Measurements from ENCODE around the gene MXRA7.
"Not testable (repeated sequence)": the region's sequence is repeated elsewhere in the genome, so short reads cannot be mapped to it uniquely, and the experiment has no call there.

The MXRA7 gene

DNA sequence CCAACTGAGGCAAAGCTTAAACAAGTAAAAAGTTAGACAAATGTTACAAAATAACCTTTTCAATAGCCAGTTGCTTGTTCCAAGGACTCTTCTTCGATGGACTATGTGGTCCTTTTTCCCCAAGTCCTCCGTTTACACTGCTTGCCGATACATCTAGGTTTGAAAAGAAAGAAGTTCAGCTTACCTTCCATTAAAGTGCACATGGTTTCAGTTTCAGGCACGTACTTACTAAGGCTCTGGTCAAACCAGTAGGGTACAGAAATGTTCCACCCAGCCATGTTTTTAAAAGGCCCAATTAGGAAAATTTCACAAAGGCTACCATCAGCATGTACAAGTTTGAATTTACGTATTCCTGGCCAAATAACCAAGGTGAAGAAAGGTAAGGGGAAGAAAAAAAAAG, 24.2 kb upstream of the MXRA7 start:
- DNase-seq = no peak

DNA sequence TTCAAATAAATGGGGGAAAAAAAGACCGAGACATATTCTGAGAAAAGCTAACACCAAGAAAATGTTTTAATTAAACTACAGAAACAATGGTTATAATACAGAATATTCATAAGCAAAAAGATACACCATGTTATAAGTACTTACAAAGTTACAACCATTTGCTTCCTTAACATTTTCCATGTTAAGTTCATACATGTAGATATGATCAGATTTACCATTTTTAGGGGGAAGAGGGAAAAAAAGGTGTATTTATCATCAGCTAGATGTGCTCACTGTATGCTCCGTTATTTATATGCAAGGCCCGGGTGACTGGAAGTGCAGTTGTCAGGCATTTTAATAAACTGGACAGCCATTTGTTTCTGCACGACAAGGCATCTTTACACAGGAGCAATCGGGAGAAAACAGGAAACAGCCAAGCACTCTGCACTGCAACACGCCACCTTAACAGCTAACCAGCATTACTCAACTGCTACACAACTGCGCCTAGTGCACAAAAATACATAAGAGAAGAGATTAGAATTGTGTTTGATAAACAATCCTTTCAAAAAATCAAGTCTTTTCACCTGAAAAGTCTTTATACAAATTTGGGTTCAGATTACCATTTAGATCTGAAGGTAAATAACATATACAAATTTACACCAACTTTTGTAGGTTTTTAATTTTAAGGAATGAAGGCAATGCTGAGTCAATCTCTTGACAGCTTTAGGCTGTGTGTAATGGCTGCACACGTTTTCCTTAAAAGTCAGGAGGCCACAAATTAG, 23.5 kb upstream of the MXRA7 start:
- DNase-seq = no peak

DNA sequence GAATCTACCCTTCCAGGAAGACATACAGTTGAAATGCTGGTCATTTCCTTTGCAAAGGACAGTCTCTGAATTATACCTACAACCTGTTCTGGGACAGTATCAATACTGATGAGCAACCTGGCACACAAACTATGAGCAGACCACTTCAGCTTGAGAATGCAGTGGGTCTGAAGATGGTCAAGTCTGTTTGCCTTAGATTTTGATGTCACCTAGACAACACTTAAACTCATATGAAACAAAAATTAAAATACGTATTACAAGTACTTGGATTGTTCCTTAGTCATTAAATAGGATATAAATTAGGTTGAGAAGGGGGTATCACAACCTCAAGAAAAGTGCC, 22.8 kb upstream of the MXRA7 start:
- DNase-seq = no peak

- no peak for DNase-seq
These were observed 22.2 kb upstream of the MXRA7 start for GRCh38 chr17:76732734-76733617.

DNA sequence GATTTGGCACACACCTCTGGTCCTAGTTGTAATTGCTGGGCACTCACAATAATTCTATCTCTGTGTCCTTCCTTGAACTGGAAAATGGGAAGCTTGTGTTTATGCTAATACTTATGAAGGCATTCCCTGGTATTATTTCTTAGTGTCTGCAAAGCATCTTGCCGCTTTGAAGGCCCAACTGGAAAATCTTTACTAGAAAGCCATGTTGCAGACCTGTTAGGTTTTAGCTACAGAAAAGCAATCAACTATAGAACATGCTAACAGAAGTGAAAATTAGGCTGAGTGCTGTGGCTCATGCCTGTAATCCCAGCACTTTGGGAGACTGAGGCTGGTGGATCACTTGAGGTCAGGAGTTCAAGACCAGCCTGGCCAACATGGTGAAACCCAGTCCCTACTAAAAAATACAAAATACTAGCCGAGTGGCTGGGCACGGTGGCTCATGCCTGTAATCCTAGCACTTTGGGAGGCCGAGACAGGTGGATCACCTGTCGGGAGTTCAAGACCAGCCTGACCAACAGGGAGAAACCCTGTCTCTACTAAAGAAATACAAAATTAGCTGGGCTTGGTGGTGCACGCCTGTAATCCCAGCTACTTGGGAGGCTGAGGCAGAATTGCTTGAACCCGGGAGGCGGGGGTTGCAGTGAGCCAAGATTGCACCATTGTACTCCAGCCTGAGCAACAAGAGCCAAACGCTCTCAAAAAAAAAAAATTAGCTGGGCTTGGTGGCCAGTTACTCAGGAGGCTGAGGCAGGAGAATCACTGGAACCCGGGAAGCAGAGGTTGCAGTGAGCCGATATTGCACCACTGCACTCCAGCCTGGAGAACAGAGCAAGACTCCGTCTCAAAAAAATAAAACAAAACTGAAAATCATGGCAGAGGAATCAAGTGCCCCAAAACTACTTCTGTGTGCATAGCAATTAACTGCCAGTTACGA, 21.3 kb upstream of the MXRA7 start:
- DNase-seq = not testable (repeated sequence)

- DNase-seq = no peak
These were observed 17.1 kb upstream of the MXRA7 start for GRCh38 chr17:76727745-76728456.

- DNase-seq = peak in 3 of 4 experiments; percentile 67 to 76 (median 75)
These were observed 16.3 kb upstream of the MXRA7 start, which contains the start of gene METTL23 for GRCh38 chr17:76726776-76727718. Gene METTL23, plus strand, starts transcription at chr17:76726839. Its CDS starts 2,872 bp downstream, at chr17:76729711.

DNA sequence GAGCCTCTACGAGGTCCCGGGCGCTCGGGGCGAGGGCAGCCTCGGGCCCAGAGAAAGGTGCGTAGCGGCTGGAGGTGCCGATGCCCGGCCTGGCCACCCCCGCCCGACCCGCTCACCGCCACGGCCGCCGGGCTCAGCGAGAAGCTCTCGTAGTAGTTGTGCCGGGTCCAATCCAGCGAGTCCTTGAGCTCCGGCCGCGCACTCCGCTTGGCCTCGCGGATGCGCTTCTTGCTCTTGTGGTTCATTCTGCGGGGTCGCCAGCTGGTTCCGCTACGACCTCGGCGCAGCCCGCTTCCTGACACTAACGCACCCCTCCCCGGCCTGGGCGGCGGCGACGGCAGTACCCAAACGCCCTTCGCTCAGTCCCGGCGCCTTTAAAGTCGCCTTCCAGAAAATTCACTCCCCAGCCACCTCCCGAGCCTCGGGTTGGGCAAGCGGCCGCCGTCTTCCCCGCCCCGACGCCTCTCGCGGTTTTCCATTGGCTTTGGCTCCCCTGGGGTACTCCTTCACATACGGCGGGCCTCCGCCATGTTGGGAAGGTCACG, 15.5 kb upstream of the MXRA7 start, which contains the start of gene JMJD6:
TSS of gene JMJD6 (minus strand) at position 376 of the 545 bp plus-strand sequence. CDS start at position 245, 131 bp downstream.
- peak; percentile 82 to 90 (median 87) for DNase-seq

GRCh38 chr17:76725580-76726230, 14.9 kb upstream of the MXRA7 start:
- peak; percentile 42 to 63 (median 42) for DNase-seq

DNA sequence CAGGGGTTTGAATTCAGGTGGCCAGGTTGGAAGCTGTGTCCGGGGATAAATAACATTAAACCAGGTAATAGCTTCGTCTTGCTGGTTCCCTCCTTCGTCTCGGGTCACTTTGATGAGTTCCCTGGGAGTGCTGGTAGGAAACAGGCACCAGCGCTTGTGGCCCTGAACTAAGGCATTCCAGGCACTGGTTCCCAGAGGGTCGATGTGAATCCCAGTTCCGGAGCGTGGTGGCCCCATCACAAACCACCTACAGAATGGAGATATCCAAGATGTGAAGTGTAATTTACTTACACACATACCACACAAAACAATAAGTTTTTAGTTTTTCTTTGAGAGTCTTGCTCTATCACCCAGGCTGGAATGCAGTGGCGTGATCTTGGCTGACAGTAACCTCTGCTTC, 13.0 kb upstream of the MXRA7 start:
- no peak for DNase-seq

DNA sequence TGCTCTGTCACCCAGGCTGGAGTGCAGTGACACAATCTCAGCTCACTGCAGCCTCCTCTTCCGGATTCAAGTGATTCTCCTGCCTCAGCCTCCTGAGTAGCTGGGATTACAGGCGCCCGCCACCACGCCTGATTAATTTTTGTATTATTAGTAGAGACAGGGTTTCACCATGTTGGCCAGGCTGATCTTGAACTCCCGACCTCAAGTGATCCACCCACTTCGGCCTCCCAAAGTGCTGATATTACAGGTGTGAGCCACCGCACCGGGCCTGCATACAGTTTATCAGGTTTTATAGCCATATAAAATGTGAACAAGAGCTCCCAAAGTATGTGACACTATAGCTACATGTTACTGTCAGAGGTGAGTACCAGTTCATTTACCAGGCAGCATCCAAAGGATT, 12.2 kb upstream of the MXRA7 start:
- not testable (repeated sequence) for DNase-seq

DNA sequence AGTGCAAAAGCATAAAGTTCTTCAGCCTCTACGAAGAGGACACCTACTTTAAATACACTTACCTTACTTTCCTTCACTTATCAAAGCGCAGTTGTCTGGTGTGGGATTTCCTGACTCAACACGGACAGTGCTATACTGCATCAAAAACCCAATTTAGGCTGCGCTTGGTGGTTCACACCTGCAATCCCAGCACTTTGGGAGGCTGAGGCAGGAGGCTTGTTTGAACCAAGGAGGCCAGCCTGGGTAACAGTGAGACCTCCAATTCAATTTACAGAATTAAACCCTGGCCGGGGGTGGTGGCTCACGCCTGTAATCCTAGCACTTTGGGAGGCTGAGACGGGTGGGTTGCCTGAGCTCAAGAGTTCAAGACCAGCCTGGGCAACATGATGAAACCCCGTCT, 11.5 kb upstream of the MXRA7 start:
- no peak for DNase-seq

- no peak for DNase-seq
These were observed 10.7 kb upstream of the MXRA7 start for GRCh38 chr17:76721463-76721862.

DNA sequence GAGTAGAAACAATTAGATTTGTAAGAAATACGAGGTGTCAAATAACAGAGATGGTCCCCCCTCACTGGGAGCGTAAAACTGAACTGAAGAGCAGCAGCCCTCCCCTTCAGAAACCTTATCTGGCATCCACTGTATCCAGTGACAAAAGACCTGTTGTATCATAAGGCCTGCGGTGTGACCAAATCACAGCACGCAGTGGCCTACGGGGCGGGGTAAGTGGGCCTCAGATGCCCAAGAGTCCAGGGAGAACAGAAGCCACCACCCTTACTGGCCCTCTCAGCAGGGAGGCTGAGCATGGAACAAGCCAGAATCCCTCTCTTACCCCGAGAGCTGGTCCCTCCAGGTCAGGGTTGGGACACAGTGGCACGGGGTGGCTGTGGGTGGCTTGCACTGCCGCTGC, 10.2 kb upstream of the MXRA7 start:
- DNase-seq = no peak

DNA sequence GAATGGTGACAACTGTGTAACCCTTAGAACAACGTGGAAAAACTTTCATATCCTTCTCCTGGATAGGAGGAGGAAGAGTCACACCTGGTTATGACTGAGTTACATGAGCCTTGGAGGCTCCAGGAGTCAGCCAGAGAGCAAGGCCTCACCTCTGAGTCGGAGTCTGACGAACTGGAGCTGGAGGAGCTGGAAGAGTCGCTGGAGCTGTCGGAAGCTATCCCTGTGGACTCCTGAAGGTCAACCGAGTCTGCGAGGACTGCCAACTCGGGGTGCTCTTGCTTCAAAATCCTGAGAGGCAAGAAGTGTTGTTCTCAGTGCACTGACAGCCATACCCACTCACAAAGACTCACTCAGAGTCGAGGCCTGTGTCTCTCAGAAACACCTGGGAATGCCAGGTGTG, 9.4 kb upstream of the MXRA7 start:
- no peak for DNase-seq

- DNase-seq = no peak
These were observed 7.8 kb upstream of the MXRA7 start for GRCh38 chr17:76718516-76718915.

DNA sequence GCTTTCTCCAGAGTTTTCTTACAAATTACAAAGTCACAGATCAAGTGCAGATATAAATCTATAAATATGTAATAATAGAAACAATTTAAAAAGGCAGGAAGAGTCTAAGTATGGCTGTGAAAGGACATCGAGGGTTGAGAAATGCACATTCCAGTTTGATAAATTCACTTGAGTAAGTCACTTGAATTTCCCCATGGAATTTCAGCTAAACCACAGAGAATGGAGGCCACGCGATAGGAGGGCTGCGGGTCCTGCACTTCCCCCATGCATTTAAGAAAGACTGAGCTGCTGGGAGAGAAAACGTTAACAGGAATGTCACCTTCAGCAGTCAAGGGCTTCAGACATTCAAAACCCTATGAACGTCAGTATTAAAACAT, 6.1 kb upstream of the MXRA7 start:
- DNase-seq = no peak

- peak in 1 of 4 experiments; percentile 18 for DNase-seq
These were observed 5.5 kb upstream of the MXRA7 start for GRCh38 chr17:76716146-76716838.

GRCh38 chr17:76715496-76715830, 4.7 kb upstream of the MXRA7 start:
- DNase-seq = no peak
